Left hindlimb (tissue), 1 donor: ENCODE measurements around the gene SHC3.

Experiments used
- DNase-seq: peaks from one replicate; pipeline ENCODE4 v3.0.0-alpha.2; 2018

The SHC3 gene

GRCh38 chr9:89183146-89183545 is 4.5 kb upstream of the SHC3 start:
- no peak for DNase-seq

GRCh38 chr9:89182369-89182768 is 3.8 kb upstream of the SHC3 start:
- DNase-seq, result no peak

GRCh38 chr9:89179895-89180734 is 1.5 kb upstream of the SHC3 start:
- peak; percentile 87 for DNase-seq

- DNase-seq, result no peak
These were observed 899 bp upstream of the SHC3 start for GRCh38 chr9:89179540-89179894.

- no peak for DNase-seq
These were observed 367 bp upstream of the SHC3 start for GRCh38 chr9:89178830-89179539.

GRCh38 chr9:89177012-89177943 is 1.3 kb downstream of the SHC3 start:
- DNase-seq, result no peak

GRCh38 chr9:89175828-89176261 is 2.8 kb downstream of the SHC3 start:
- DNase-seq, result no peak

- DNase-seq, result no peak
These were observed 4.3 kb downstream of the SHC3 start for GRCh38 chr9:89174291-89174690.

GRCh38 chr9:89173072-89173471 is 5.5 kb downstream of the SHC3 start:
- no peak for DNase-seq

- no peak for DNase-seq
These were observed 6.2 kb downstream of the SHC3 start for GRCh38 chr9:89172398-89172797.

- DNase-seq, result no peak
These were observed 6.9 kb downstream of the SHC3 start for GRCh38 chr9:89171693-89172092.

GRCh38 chr9:89171231-89171630 is 7.4 kb downstream of the SHC3 start:
- DNase-seq, result no peak

- DNase-seq, result no peak
These were observed 9.5 kb downstream of the SHC3 start for GRCh38 chr9:89168901-89169813.

GRCh38 chr9:89167788-89168187 is 10.8 kb downstream of the SHC3 start:
- DNase-seq, result no peak

- DNase-seq, result no peak
These were observed 11.8 kb downstream of the SHC3 start for GRCh38 chr9:89166852-89167251.

GRCh38 chr9:89165880-89166279 is 12.7 kb downstream of the SHC3 start:
- DNase-seq, result no peak

GRCh38 chr9:89165341-89165740 is 13.3 kb downstream of the SHC3 start:
- no peak for DNase-seq

GRCh38 chr9:89161221-89161620 is 17.4 kb downstream of the SHC3 start:
- DNase-seq, result no peak

- DNase-seq, result no peak
These were observed 17.8 kb downstream of the SHC3 start for GRCh38 chr9:89160806-89161205.

GRCh38 chr9:89154651-89155336 is 23.8 kb downstream of the SHC3 start:
- DNase-seq, result no peak

GRCh38 chr9:89154218-89154617 is 24.4 kb downstream of the SHC3 start:
- no peak for DNase-seq
